DMS114 treated with DMSO at 0.1 percent for 48 hours (cell line): Measurements from ENCODE around the gene FIBP.
A peak's percentile ranks its signal among the peaks of the same experiment; 100 is the strongest.

Source experiments
- DNase-seq: peaks from one replicate; lab custom pipeline; 2025; ENCODE audit not compliant: unreplicated experiment; lab: John Stamatoyannopoulos, UW

FIBP gene

GRCh38 chr11:65888163-65888814, at the start of gene FIBP:
Gene FIBP, minus strand, starts transcription at chr11:65888471. Its CDS starts 53 bp downstream, at chr11:65888418.
- DNase-seq: peak; percentile 92

DNA sequence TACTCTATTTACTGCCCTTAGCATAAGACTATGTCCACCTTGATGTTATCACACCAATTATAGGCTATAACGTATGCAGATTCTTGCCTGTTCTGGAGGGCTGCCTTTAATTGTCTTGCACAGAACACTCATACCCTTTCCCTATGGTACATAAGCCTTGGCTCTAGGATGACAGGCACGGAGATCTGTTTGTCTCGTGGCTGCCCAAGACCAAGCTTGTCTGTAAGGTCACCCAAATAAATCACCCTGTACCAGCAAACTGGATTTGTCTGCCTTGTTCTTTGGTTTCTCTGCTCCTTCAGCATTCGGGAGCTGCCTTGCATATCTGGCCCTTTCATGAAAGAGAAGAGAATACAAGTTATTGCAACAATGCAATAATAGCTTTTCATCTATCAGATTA, 49.5 kb upstream of the FIBP start:
- no peak for DNase-seq

DNA sequence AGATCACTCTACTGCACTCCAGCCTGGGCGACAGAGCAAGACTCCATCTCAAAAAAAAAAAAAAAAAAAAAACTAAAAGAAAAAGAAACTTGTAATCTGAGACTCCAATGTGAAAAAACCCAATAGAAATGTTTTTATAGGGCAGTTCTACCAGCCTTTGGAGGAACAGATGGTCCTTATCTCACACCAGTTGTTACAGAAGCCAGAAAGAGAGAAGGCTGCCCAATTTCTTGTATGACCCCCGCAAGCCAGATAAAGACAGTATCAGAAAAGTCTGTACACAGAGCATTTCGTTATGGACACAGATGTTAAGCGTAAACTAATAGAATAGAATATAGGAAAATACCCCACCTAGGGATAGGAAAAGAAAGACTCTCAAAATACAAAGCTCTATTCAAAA, 45.7 kb upstream of the FIBP start:
- DNase-seq: no peak

DNA sequence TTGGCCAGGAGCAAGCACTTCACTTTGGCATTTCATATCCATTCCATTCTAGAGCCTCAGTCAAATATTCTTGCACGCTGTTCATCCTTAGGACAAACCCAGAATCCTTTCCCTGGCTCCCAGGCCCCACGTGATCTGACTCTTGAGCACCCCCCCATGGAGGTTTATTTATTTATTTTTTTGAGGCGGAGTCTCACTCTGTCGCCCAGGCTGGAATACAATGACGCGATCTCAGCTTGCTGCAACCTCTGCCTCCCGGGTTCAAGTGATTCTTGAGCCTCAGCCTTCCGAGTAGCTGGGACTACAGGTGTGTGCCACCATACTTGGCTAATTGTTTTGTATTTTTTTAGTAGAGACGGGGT, 44.3 kb upstream of the FIBP start:
- DNase-seq: peak; percentile 21

DNA sequence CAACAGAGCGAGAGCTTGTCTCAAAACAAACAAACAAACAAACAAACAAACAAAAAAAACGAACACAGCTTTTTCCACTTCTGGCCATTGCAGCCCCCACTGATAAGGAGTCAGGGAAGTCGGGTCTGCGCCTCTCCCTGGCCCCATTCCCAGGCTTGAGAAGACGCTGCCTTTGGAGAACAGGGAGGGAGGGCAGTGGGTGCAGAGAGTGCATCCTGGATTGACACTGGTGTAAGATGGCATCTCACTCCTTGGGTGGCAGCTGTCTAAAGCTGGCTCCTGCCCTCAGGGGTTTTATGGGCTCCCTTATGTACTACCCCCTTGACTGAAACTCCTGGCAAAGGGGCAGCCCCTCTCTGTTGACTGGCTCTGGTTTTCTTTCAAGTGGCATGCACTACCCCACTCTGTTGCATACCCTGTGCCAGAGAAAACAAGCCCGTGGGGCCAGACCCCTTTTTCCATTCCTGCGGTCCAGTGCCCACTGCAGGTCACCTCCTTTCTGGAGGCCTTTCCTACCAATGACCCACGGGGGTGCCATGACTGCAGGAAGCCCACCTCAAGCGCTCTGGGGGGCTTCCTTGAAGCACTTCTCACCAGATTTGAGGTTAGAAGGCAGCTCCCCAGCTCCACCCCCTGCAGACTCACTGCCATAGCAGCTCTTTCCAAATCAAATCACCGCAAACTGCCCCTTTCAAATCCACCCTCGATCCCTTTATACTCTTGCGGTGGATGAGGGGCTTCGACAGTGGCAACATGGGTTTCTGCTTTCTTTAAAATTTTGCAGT, 43.7 kb upstream of the FIBP start:
- no peak for DNase-seq

GRCh38 chr11:65928667-65929066, 40.4 kb upstream of the FIBP start:
- no peak for DNase-seq

GRCh38 chr11:65927904-65928397, 39.7 kb upstream of the FIBP start:
- DNase-seq: no peak

DNA sequence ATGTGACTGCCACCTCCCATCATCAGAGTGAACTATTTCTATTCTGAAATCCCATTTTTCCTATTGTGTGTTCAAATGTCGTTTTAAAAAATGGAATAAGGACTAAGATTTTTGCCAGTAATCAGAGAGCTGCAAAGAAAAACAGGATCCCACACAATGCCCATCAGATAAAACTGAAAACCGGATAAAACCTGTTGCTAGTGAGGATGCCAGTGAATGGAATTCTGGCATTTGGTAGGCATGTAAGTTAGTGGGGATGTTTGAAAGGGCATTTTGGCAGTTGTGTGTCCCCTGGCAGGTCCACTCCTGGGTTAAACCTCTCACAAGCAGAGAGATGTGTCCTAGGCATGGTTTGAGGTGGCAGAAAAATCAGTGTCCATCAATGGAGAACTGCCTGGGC, 37.1 kb upstream of the FIBP start:
- no peak for DNase-seq

- DNase-seq: no peak
Measured at GRCh38 chr11:65922565-65922964, 34.3 kb upstream of the FIBP start.

DNA sequence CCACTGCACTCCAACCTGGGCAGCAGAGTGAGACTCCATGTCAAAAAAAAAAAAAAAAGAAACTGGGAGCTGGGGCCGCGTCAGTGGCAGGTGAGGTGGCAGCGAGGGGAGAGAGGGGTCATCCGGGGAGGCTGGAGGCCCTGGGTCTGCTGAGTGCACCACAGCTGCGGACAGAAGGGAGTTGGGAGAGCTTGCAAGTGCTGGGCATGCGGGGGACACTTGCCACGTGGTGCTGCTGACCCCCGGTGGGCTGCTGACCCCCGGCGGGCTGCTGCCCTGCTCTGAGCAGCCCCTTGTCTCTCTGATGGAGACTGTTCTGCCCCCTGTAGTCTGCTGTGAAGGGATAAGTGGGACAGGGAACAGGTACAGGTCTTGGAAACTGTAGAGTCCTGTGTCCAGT, 33.6 kb upstream of the FIBP start:
- DNase-seq: no peak

DNA sequence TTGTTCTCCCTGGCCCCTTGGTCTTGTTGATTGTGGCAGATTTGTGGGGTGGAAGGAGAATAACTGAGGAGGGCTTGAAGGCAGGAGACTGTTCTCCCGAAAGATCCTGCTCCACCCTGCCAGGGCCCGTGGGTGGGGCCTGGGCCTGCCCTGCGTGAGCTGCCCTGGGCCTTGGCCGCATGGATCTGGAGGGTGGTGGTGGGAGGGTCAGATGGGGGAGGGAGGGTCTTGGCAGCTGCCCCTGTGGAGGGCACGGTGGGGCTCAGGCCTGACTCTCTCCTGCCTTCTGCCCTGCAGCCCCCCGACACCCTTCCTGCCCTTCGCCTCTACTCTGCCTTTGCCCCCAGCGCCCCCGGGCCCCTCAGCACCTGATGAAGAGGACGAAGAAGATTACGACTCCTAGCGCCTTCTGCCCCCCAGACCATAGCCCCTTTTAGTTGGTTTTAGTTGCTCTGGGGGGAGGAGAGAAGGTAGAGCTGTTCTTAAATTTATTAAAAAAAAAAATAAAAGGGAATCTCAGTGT, 32.8 kb upstream of the FIBP start:
- no peak for DNase-seq

GRCh38 chr11:65920372-65920802, 32.1 kb upstream of the FIBP start:
- DNase-seq: no peak

DNA sequence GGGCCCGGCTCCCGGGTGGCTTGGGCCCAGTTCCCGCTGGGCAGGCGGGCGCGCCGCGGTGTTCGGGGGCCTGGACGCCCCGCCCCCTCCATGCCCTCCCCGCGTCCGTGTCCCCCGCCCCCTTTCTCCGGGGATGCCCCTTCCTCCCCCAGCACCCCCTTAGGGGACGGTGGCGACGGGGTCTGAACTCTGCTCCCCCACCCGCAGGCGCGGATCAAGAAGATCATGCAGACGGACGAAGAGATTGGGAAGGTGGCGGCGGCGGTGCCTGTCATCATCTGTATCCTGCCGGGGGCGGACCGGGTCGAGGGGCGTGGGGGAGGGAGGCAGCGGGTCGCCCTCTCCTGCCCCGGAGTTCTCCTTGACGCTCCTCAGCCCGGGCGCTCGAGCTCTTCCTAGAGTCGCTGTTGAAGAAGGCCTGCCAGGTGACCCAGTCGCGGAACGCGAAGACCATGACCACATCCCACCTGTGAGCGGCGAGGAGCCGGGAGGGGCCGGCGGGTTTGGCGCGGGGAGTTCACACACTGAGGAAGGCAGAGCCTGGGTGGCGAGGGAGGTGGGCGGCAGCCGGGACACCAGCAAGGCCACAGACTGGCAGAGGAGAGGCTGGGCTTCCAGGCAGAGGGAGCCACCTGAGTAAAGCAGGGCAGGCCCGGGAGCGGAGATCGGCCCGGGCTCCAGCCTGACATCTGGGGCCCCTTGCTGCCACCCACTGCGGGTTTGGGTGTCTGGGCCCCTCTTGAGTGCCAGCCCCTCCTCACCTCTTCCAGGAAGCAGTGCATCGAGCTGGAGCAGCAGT, 31.5 kb upstream of the FIBP start:
- DNase-seq: no peak

- DNase-seq: peak; percentile 94
Measured at GRCh38 chr11:65919141-65919572, 30.9 kb upstream of the FIBP start, which contains the start of gene DRAP1. Gene DRAP1, plus strand, starts transcription at chr11:65919426. Its CDS starts 76 bp downstream, at chr11:65919502.

- no peak for DNase-seq
Measured at GRCh38 chr11:65918211-65919140, 30.2 kb upstream of the FIBP start, which contains the start of gene C11orf68. Gene C11orf68, minus strand, starts transcription at chr11:65919062. Its CDS starts 31 bp downstream, at chr11:65919031.

DNA sequence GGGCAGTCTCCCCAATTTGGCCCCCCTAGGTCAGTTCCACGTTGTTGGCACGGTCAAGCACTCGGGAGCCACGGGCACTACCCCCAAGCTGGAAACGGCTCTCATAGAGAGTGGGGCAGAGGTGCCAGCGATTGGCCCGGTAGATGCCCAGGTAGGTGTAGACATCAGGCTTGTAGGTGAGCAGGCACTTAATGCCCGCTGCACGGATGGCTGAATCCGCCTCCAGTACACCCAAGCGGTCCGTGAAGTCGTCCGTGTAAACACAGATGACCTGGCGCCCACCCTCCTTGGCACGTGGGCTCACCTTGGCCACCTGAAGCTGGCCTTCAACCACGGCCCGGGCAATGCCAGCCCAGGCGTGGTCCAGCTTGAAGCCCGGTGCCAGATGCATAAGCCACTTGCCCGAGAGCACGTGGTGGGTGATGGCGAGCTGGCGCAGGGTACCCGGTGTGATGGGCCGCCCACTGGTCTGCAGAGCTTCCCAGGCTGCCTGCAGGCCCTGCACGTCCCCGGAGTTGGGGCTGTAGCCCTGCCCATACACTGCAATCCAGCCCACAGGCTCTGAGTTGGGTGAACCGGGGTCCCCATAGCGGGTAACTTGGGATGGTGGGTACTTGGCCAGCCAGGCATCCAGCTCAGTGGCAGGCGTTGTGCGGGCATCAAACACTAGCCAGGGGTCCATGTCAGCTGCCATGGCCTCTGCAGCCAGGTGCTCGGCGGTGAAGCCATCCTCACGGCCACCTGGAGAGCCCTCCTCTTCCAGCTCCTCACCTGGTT, 29.4 kb upstream of the FIBP start:
- no peak for DNase-seq

GRCh38 chr11:65917077-65917433, 28.8 kb upstream of the FIBP start:
- no peak for DNase-seq

- DNase-seq: no peak
Measured at GRCh38 chr11:65916391-65916790, 28.1 kb upstream of the FIBP start.

- DNase-seq: no peak
Measured at GRCh38 chr11:65915821-65916251, 27.6 kb upstream of the FIBP start.
